Natural killer cell (primary cell): ENCODE results near the gene PLXNC1. TPM values are rescaled to one million over a fixed set of nuclear protein-coding genes. Genes with fewer than 3 reads are reported as not detected.

Source experiments
- ATAC-seq, 3 donors: fragments of 150-1000 bp in 2 of 3; fragments of 200-7000 bp in 1 of 3; cut with Tn5 transposase; 1 replicate in 1 of 3; 2 replicates in 2 of 3; pipeline ENCODE4 v1.10.0; 2021; ENCODE audit warnings: mild to moderate bottlenecking in 2 of 3, moderate library complexity in 2 of 3
- DNase-seq, 2 donors: peaks; one replicate each; pipeline versions ENCODE4 v3.0.0 to v3.0.0-alpha.2; 2013 to 2021; ENCODE audit warnings: mixed read lengths in 1 of 2
- H3K27ac ChIP-seq: one replicate; pipeline ENCODE4 v1.5.1; 2013; ENCODE audit warnings: mild to moderate bottlenecking, low read length
- H3K27me3 ChIP-seq: one replicate; pipeline ENCODE4 v1.6.1; 2013; ENCODE audit warnings: low read length; ENCODE audit not compliant: control insufficient read depth, insufficient read depth
- H3K36me3 ChIP-seq: one replicate; pipeline ENCODE4 v1.6.1; 2013; ENCODE audit warnings: low read length; ENCODE audit not compliant: control insufficient read depth, insufficient read depth
- H3K4me1 ChIP-seq: one replicate; pipeline ENCODE4 v1.6.1; 2013; ENCODE audit warnings: low read length; ENCODE audit not compliant: control insufficient read depth, insufficient read depth
- H3K4me3 ChIP-seq: one replicate; pipeline ENCODE4 v1.5.1; 2013; ENCODE audit warnings: low read length
- H3K9me3 ChIP-seq: one replicate; pipeline ENCODE4 v1.6.1; 2013; ENCODE audit warnings: low read length; ENCODE audit not compliant: control insufficient read depth, insufficient read depth
- H3K27ac Mint-ChIP-seq, 2 donors: one replicate each; pipeline ENCODE4 v1.8.0; 2022; ENCODE audit warnings: mild to moderate bottlenecking in 2 of 2, mixed read lengths in 2 of 2, moderate library complexity in 1 of 2
- H3K27me3 Mint-ChIP-seq, 2 donors: one replicate each; pipeline ENCODE4 v1.8.0; 2022; ENCODE audit warnings: low read depth in 2 of 2, mixed read lengths in 2 of 2
- H3K36me3 Mint-ChIP-seq: one replicate; pipeline ENCODE4 v1.8.0; 2022; ENCODE audit warnings: mixed read lengths
- H3K4me1 Mint-ChIP-seq, 2 donors: one replicate each; pipeline ENCODE4 v1.8.0; 2022; ENCODE audit warnings: mixed read lengths in 2 of 2
- H3K4me3 Mint-ChIP-seq: one replicate; pipeline ENCODE4 v1.8.0; 2022; ENCODE audit warnings: mild to moderate bottlenecking, moderate library complexity, mixed read lengths
- H3K9me3 Mint-ChIP-seq, 2 donors: one replicate each; pipeline ENCODE4 v1.8.0; 2022; ENCODE audit warnings: mixed read lengths in 2 of 2
- CTCF ChIP-seq: fragments of 200-600 bp; IDR thresholded peaks from one replicate; pipeline ENCODE4 v1.8.0; 2022; ENCODE audit warnings: antibody characterized with exemption
- WGBS: methylation state at CpG from one replicate; pipeline ENCODE4 v1.1.7; 2013; ENCODE audit warnings: missing lambda C conversion rate; ENCODE audit not compliant: insufficient coverage; 5-methylcytosine and 5-hydroxymethylcytosine counted together
- intact Hi-C: fragments of 100-400 bp; cut with micrococcal nuclease; formaldehyde crosslinking; loops from one replicate; pipeline ENCODE4 v1.14.2; 2022
- total RNA-seq, 4 donors: library from RNA; stranded (reverse); fragments of 120-200 nt in 1 of 4; gene quantifications; one replicate each; pipeline versions ENCODE4 v1.2.3 to v1.2.4, GENCODE V29; 2013 to 2022

The PLXNC1 gene
- total RNA-seq, 3 donors from 2014 or later (not counting 1 experiment from before 2014, with no cell fraction given), result 22.0 to 30.7 (median 26.5) TPM

DNA sequence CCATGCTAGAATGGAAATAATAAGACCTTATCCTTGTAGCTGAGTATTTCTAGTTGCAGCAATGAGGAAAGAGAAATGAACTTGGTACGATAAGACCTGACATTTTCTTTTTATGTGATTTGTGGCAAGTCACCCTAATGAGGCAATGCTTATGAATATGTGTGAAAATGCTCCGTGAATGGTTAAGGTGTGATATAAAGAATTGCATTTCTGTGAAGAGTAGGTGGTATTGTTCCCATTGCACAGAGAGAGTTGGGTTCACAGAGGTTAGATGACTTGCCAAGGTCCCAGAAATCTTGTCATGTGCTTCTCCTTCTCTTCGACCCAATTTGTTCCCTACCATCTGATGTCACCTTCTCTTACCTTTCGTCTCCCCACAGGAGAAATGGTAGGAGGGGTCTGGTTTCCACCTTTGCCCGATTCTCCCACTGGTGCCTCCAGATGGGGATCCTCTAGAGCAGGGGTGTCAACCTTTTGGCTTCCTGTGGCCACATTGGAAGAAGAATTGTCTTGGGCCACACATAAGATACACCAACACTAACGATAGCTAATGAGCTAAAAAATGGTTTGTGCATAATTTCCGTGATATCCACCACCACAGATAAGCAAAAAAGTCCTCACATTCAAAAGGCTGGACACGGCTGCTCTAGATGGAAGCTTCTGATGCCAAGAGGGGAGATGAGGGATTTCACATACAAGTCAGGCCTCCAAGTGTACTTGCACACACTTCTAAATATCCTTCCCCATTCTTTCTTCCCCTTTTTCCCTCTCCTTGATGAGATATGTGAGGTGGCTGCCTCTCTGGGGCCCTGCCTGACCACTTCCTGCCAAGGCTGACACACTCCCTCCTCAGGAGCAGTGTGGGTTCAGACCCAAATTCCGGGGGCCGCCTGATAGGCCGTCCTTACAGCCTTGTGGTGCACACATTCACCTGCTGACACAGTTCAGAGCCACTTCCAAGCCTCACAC is 96.1 kb downstream of the PLXNC1 start:
- Mint-ChIP-seq H3K27ac (peak overlapping the region; percentile 90), H3K27me3 (no peaks in the 10 kb centered on the region), H3K36me3 (peaks cover 19% of the 10 kb centered on the region), H3K4me3 (peak overlapping the region; percentile 78), H3K4me1 (peaks cover 55 to 61% of the 10 kb centered on the region in 2 donors), H3K9me3 (no peaks in the 10 kb centered on the region)
- peaks cover 16% of the 10 kb centered on the region for H3K36me3 ChIP-seq
- H3K27me3 ChIP-seq, result no peaks in the 10 kb centered on the region
- no peaks in the 10 kb centered on the region for H3K9me3 ChIP-seq
- peaks cover 39% of the 10 kb centered on the region for H3K4me1 ChIP-seq
- H3K4me3 ChIP-seq, result no peak overlapping the region
- WGBS, result 10% methylated on average over 7 of the region's 11 CpGs
- TF ChIP-seq CTCF, result no peak
- intact Hi-C loops, result loop anchor here (1.0 to 5.0 kb wide), 3 partner anchors 18 to 64 kb away; no protein-coding TSS in a partner anchor
- peak; percentile 52 to 61 for DNase-seq
- peak; percentile 73 to 89 (median 81) for ATAC-seq
- peak overlapping the region; percentile 85 for H3K27ac ChIP-seq

GRCh38 chr12:94245631-94246383 is 97.4 kb downstream of the PLXNC1 start:
- H3K4me1 Mint-ChIP-seq, result peaks cover 44 to 51% of the 10 kb centered on the region in 2 donors
- Histone ChIP-seq H3K27me3 (no peaks in the 10 kb centered on the region), H3K36me3 (peaks cover 13% of the 10 kb centered on the region), H3K4me1 (peaks cover 36% of the 10 kb centered on the region), H3K9me3 (no peaks in the 10 kb centered on the region), H3K4me3 (no peak overlapping the region), H3K27ac (peak overlapping the region; percentile 85)
- H3K36me3 Mint-ChIP-seq, result peaks cover 7% of the 10 kb centered on the region
- no peaks in the 10 kb centered on the region for H3K27me3 Mint-ChIP-seq
- H3K9me3 Mint-ChIP-seq, result no peaks in the 10 kb centered on the region
- DNase-seq (no peak), ATAC-seq (no peak)
- no peak for TF ChIP-seq CTCF
- H3K4me3 Mint-ChIP-seq, result peak overlapping the region; percentile 7
- H3K27ac Mint-ChIP-seq, result peak overlapping the region; percentile 90
- intact Hi-C loops, result loop anchor here (2.0 kb wide), 1 partner anchor 65 kb away; no protein-coding TSS in a partner anchor
- 69% methylated on average over 12 of the region's 12 CpGs for WGBS

DNA sequence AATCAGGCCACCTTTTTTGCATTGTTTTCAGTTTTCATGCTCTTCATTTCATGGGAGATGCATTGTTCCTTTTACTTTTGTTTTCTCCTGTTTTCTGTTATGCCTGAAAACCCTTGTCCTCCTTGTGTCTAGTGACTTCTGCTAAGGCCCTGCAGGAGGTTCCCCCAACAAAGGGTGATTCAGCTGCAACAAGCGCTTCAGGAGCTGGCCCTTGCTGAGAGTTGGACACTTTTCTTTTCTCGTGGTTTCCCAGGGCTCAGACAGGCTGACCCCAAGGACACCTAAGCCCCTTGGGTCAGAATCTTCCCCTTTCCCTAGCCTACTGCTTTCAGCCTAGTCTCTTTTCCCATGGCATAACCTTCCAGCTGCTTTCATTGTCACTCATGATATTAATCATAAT is 98.9 kb downstream of the PLXNC1 start:
- Mint-ChIP-seq H3K36me3 (peaks cover 6% of the 10 kb centered on the region), H3K27me3 (no peaks in the 10 kb centered on the region), H3K4me3 (peak overlapping the region; percentile 28), H3K27ac (peak overlapping the region; percentile 65 to 71), H3K4me1 (peaks cover 43 to 49% of the 10 kb centered on the region in 2 donors), H3K9me3 (no peaks in the 10 kb centered on the region)
- no peak for DNase-seq
- Histone ChIP-seq H3K27ac (no peak overlapping the region), H3K36me3 (peaks cover 18% of the 10 kb centered on the region), H3K4me3 (no peak overlapping the region), H3K4me1 (peaks cover 36% of the 10 kb centered on the region), H3K9me3 (no peaks in the 10 kb centered on the region), H3K27me3 (no peaks in the 10 kb centered on the region)
- ATAC-seq, result no peak
- TF ChIP-seq CTCF, result no peak
- 80% methylated on average over 2 of the region's 2 CpGs for WGBS
- intact Hi-C loops, result no loop called here
